ES-I3 (cell line): ENCODE data around the gene MRPS18A.
A peak's percentile ranks its signal among the peaks of the same experiment; 100 is the strongest.

ENCODE experiments used
- H3K36me3 ChIP-seq: 2 replicates; pipeline ENCODE4 v1.6.1; 2013; ENCODE audit warnings: mild to moderate bottlenecking, low read length, control low read depth, moderate library complexity; ENCODE audit not compliant: insufficient read depth
- H3K4me1 ChIP-seq: 2 replicates; pipeline ENCODE4 v1.6.1; 2013; ENCODE audit warnings: mild to moderate bottlenecking, control low read depth, low read length; ENCODE audit not compliant: insufficient read depth
- H3K9ac ChIP-seq: 2 replicates; pipeline ENCODE4 v1.6.1; 2013; ENCODE audit warnings: low read depth, mild to moderate bottlenecking, low read length, moderate library complexity
- H3K9me3 ChIP-seq: 2 replicates; pipeline ENCODE4 v1.6.1; 2013; ENCODE audit warnings: mild to moderate bottlenecking, low read length, moderate library complexity; ENCODE audit not compliant: control insufficient read depth, insufficient read depth

MRPS18A gene

DNA sequence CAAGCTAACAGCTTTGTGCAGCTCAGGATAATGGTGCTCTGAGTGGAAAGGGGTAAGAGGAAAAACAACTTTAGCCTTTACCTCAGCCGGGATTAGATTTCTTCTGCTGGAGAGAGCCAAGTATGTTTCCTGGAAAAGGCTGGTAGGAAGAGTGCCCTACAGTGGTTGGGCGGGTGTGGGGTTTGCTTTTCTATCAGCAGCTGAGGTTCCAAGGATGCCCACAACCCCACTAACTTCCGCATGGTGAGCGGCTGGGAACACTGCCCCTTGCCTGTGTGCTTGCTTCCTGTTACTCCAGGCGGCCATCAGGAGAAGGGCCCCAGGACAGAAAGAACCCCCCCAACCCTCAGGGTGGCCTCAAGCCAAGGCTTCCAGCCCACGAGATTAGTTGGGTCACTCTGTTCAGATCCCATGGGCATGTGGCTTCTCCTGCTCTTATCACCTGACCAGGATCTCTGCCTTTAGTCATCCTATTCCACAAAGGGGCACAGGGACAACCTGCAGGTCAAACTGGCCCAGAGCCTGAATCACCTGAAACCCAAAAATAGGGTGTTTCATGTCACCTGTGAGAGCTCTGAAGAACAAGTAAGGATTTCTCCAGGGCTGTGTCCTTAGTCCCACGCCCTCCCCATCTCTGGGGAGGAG is 10.5 kb downstream of the MRPS18A start:
- H3K4me1 ChIP-seq, result no peaks in the 10 kb centered on the region

GRCh38 chr6:43674921-43675320 is 12.7 kb downstream of the MRPS18A start:
- Histone ChIP-seq H3K4me1 (peaks cover 4% of the 10 kb centered on the region), H3K9me3 (no peaks in the 10 kb centered on the region), H3K9ac (no peak overlapping the region), H3K36me3 (peaks cover 28% of the 10 kb centered on the region)

More for the DNA sequence above, 10.5 kb downstream of the MRPS18A start:
- Histone ChIP-seq H3K9me3 (no peaks in the 10 kb centered on the region), H3K9ac (no peak overlapping the region), H3K36me3 (peaks cover 33% of the 10 kb centered on the region)

GRCh38 chr6:43674291-43674690 is 13.3 kb downstream of the MRPS18A start:
- Histone ChIP-seq H3K4me1 (peaks cover 10% of the 10 kb centered on the region), H3K9ac (no peak overlapping the region), H3K36me3 (peaks cover 27% of the 10 kb centered on the region), H3K9me3 (no peaks in the 10 kb centered on the region)

GRCh38 chr6:43673444-43674084 is 14.0 kb downstream of the MRPS18A start:
- Histone ChIP-seq H3K4me1 (peaks cover 17% of the 10 kb centered on the region), H3K9me3 (no peaks in the 10 kb centered on the region), H3K9ac (no peak overlapping the region), H3K36me3 (peaks cover 27% of the 10 kb centered on the region)

DNA sequence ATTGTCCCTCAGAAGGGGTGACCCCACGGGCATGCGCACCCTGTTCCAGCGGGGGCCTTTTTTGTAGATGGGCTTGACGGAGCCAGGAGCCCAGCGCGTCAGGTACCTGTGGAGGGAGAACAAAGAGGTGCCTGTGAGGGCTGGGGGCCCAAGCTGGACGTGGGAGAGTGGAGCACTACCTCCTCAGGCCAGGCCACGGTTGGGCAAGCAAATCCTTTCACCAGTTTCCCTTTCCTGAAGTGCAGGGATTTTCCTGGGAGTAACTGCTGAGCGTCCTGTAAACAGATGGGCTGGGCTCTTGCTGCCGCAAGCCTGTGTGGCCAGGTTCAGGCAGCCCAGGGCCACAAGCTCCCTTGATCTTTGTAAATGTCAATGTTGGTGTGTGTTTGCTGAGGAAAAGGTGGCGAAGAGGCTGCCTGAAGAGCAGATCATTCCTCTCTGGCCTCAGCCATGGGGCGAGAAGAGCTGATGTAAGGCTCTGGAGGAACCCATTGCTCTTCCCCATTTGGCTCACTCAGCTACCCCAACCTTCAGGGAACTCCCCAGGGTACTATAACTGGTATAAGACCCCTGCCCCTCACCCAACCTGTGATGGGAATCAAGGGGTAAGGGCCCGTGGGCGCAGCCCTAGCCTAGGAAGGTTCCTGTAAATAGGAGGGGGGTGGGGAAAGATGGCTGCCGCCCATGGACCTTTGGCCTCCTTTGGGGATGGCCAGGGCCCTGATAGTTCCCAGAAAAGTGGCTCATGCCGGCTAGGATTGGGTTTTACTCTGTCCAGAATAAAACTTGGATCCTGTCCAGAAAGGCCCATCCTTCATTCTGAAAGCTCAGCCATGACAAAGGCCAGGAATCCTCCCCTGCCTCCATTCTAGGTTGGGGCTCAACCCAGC is 15.5 kb downstream of the MRPS18A start:
- Histone ChIP-seq H3K9ac (no peak overlapping the region), H3K4me1 (peaks cover 24% of the 10 kb centered on the region), H3K9me3 (no peaks in the 10 kb centered on the region), H3K36me3 (peaks cover 19% of the 10 kb centered on the region; the same call in 1 of the 2 replicates)

GRCh38 chr6:43671011-43671800 is 16.4 kb downstream of the MRPS18A start:
- no peaks in the 10 kb centered on the region for H3K9me3 ChIP-seq
- peaks cover 24% of the 10 kb centered on the region for H3K4me1 ChIP-seq
- H3K36me3 ChIP-seq, result peaks cover 13% of the 10 kb centered on the region; the same call in 1 of the 2 replicates
- no peak overlapping the region for H3K9ac ChIP-seq

GRCh38 chr6:43670623-43670986 is 17.0 kb downstream of the MRPS18A start:
- H3K4me1 ChIP-seq, result peaks cover 24% of the 10 kb centered on the region
- H3K36me3 ChIP-seq, result peaks cover 9% of the 10 kb centered on the region; the same call in 1 of the 2 replicates
- no peak overlapping the region for H3K9ac ChIP-seq
- no peaks in the 10 kb centered on the region for H3K9me3 ChIP-seq

DNA sequence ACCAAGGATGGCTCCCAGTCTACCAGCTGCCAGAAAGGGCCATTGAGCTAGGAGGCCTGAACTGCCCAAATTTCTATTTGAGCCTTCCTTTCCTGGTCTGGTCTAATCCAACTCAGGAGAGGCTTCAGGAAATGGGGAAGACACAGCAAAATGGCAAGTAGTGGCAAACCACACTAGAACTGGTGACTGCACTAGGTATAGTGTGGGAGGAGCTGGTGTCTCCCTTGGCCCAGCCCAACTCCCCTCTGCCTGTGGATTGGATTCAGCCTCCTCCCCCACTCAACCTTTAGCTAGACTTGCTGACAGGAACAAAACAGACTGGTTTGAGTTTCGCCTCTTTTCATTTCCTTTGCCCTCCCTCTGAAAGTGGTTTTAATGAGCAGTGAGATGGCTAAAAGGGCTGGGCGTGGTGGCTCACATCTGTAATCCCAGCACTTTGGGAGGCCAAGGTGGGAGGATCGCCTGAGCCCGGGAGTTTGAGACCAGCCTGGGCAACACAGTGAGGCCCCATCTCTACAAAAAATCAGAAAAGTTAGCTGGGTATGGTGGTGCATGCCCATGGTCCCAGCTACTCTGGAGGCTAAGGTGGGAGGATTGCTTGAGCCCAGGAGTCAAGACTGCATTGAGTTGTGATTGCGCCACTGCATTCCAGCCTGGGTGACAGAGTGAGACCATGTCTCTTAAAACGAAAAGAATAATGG is 17.5 kb downstream of the MRPS18A start:
- Histone ChIP-seq H3K9me3 (no peaks in the 10 kb centered on the region), H3K9ac (no peak overlapping the region), H3K36me3 (peaks cover 5% of the 10 kb centered on the region; the same call in 1 of the 2 replicates), H3K4me1 (peaks cover 24% of the 10 kb centered on the region)

DNA sequence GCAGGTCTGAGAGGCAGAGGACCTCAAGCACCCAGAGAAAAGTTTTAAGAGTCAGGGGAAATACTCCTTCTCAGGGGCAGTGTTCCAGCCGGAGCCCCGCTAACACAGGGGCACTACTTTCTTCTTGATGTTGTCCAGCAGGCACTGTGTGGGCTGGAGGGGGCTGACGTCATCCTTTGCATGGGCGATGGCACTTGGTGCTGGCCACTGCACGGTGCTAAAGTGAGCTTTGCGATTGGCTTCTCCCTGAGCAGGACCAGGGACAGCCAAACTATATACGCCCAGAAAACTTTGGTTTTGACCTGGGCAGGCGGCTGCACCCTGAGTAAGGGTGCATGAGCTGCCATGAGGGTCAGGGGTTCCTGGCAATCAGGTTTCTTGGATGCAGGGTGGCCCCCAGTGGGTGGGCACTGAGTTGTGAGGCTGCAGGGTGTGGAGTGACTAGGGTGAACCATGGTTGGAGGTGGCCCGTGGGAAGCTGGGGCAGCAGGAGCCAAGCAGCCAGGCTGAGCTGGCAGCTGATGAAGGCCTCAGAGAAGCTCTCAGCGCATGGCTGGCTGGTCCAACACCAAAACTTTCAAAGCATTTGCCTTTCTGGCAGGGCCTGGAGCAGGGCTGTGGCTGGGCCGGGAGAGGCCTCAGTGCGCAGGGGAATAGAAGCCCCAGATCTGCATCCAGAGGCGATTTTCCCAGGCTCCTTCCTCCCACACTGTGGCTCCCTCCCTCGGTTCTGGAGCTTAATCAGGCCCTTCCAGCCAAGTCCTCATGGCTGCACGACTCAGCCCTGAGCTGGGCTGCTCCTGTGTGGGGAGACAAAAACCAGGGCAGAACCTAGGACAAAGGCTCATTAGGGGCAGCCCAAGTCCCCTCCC is 18.3 kb downstream of the MRPS18A start:
- Histone ChIP-seq H3K9ac (no peak overlapping the region), H3K36me3 (peaks cover 3% of the 10 kb centered on the region; the same call in 1 of the 2 replicates), H3K9me3 (no peaks in the 10 kb centered on the region), H3K4me1 (peaks cover 24% of the 10 kb centered on the region)

DNA sequence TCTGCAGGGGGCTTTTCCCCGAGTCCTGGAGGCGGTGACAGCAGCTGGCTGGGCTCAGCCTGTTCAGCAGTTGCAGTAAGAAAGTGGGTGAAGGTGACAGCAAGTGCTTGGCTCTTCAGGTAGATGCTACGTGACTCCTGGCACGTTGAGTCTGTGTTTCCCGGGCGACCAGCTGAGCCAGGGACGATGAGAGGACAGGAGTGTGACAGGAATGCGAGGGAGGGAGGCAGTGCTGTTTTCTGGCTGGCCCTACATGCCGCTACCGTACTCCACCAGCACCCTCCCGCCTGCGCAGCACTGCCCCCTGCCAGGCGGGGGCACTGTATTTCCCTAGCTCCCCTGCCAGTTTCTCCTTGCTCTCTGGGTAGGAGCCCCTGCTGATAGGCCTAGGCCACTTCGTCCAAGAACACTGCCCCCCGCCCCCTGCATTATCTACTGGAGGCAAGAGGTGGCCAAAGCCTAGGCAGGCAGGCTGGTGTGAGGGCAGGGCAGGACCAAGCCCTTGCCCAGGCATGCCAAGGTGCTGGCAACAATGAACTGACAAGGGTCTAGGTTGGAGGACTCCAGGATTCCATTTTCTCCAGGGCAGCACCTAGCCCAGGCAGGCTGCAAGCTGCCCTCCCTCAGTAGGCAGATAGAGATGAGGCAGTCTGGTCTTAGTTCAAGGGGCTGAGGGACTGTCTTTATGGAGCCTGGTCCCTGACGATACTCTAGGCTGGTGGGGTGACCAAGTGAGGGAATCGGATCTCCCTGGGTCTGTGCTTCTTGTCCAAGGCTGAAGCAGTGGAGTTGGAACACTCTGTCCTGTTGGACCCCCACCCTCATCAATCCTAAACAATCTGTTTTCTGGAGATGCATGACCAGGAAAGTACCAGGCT is 19.2 kb downstream of the MRPS18A start:
- peaks cover 24% of the 10 kb centered on the region for H3K4me1 ChIP-seq
- H3K9me3 ChIP-seq, result no peaks in the 10 kb centered on the region
- H3K9ac ChIP-seq, result no peak overlapping the region
- H3K36me3 ChIP-seq, result peaks cover 3% of the 10 kb centered on the region; the same call in 1 of the 2 replicates

DNA sequence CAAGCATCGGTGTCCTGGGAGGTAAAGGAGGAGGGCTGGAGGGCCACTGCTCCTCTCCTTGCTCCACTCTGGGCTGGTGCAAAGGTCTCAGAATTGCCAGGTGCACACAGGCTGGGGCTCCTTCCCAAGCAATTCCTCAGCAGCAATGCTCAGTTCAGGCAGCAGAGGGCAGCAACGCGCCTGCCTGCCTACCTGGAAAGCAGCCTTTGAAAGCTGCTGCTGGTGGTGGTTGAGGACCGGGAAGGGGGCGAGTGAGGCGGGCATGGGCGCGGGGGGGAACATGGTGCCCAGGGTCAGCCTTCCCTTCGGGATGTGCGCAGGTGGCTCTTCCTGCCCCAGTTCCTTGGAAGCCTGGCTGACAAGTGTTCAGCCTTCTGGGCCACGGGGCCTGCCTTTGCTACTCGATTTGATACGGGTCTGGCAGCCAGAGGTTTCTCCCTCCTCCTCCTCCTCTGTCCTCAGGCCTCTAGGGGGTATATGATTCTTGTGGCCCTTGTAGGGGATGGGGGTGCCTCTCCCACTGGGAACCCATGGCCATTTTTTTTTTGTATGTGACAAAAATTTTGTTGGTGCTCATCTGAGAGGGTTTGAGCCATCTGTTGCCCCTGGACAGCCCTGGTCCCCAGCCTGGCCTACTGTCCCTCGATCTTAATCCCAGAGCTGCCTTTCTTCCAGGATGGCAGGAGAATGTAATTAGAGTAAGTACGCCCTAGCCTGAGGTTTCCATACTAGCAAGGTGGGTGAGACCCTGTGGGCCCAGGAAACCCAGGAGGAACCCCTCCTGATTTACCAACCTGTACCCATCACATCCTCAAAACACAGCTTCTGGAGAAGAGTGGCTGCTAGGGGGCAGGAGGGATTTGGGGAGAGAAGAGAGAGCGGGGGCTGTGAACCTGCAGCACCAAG is 20.1 kb downstream of the MRPS18A start:
- Histone ChIP-seq H3K4me1 (peaks cover 24% of the 10 kb centered on the region), H3K9me3 (no peaks in the 10 kb centered on the region), H3K36me3 (no peaks in the 10 kb centered on the region), H3K9ac (peak overlapping the region; percentile 26; the same call in 1 of the 2 replicates)
